B cell (primary cell): ENCODE measurements around the gene MDC1. TPM values are rescaled to one million over a fixed set of nuclear protein-coding genes. Genes with fewer than 3 reads are reported as not detected.
"Not testable (repeated sequence)": the region's sequence is repeated elsewhere in the genome, so short reads cannot be mapped to it uniquely, and the experiment has no call there.

ENCODE experiments used
- ATAC-seq: fragments of 200-7000 bp; cut with Tn5 transposase; one replicate; pipeline ENCODE4 v1.10.0; 2021; ENCODE audit warnings: low read depth, mild to moderate bottlenecking, moderate number of reproducible peaks, moderate library complexity
- CTCF ChIA-PET: fragments of 350-600 bp; sonication (Branson Sonifier 250); formaldehyde crosslinking; loops from one replicate; lab custom pipeline; 2021; ENCODE audit warnings: antibody characterized with exemption, inconsistent platforms; lab: Charles Lee
- POLR2A ChIA-PET: fragments of 350-600 bp; sonication (Branson Sonifier 250); formaldehyde crosslinking; loops from one replicate; lab custom pipeline; 2021; ENCODE audit warnings: antibody characterized with exemption; lab: Charles Lee
- DNase-seq: peaks from one replicate; pipeline ENCODE4 v3.0.0; 2013
- H2AFZ ChIP-seq: 2 replicates; pipeline ENCODE4 v1.6.1; 2012; ENCODE audit warnings: mild to moderate bottlenecking, low read depth, low read length; ENCODE audit not compliant: insufficient read depth, poor library complexity, severe bottlenecking
- H3K27ac ChIP-seq, 2 donors: 1 replicate in 1 of 2; 2 replicates in 1 of 2; pipeline ENCODE4 v1.5.1; 2012 to 2013; ENCODE audit warnings: low read length in 2 of 2, mild to moderate bottlenecking in 2 of 2, moderate library complexity in 1 of 2
- H3K27me3 ChIP-seq, 4 experiments: fragments of 200-600 bp in 1 of 4; sonication (generic) in 1 of 4; replicated peaks in 1 of 4; 1 replicate in 2 of 4; 2 replicates in 2 of 4; pipeline versions ENCODE4 v1.6.1 to v1.7.0; 2013 to 2016; ENCODE audit warnings: low read length in 3 of 4, mild to moderate bottlenecking in 2 of 4, mixed read lengths in 1 of 4, moderate library complexity in 1 of 4; ENCODE audit not compliant: insufficient read depth in 4 of 4, control insufficient read depth in 3 of 4; ENCODE audit errors: control extremely low read depth in 1 of 4
- H3K36me3 ChIP-seq, 2 experiments: replicated peaks in 1 of 2; 1 replicate in 1 of 2; 2 replicates in 1 of 2; pipeline versions ENCODE4 v1.6.1 to v1.7.1; 2013; ENCODE audit warnings: low read length in 1 of 2; ENCODE audit not compliant: insufficient read depth in 2 of 2, control insufficient read depth in 1 of 2; ENCODE audit errors: control extremely low read depth in 1 of 2, extremely low read depth in 1 of 2
- H3K4me1 ChIP-seq, 2 donors: fragments of 200-600 bp in 1 of 2; sonication (generic) in 1 of 2; 1 replicate in 1 of 2; 2 replicates in 1 of 2; pipeline versions ENCODE4 v1.5.1 to v1.6.1; 2013 to 2017; ENCODE audit warnings: low read length in 2 of 2; ENCODE audit not compliant: control insufficient read depth in 2 of 2, insufficient read depth in 2 of 2
- H3K4me2 ChIP-seq: replicated peaks from 2 replicates; pipeline ENCODE3; 2012; ENCODE audit warnings: mild to moderate bottlenecking, low read depth, low read length; ENCODE audit not compliant: poor library complexity, severe bottlenecking
- H3K4me3 ChIP-seq, 5 experiments: fragments of 200-600 bp in 1 of 5; sonication (generic) in 1 of 5; 1 replicate in 3 of 5; 2 replicates in 2 of 5; pipeline versions ENCODE4 v1.5.1 to v1.7.0; 2011 to 2016; ENCODE audit warnings: low read length in 4 of 5, mild to moderate bottlenecking in 4 of 5, low read depth in 2 of 5, control low read depth in 1 of 5, moderate library complexity in 1 of 5; ENCODE audit not compliant: insufficient read depth in 1 of 5; ENCODE audit errors: control extremely low read depth in 1 of 5, extremely low read depth in 1 of 5
- H3K79me2 ChIP-seq: fragments of 200-600 bp; sonication (generic); one replicate; pipeline ENCODE4 v1.6.0; 2016; ENCODE audit warnings: low read length; ENCODE audit not compliant: control insufficient read depth, insufficient read depth
- H3K9ac ChIP-seq: fragments of 200-600 bp; sonication (generic); 2 replicates; pipeline ENCODE4 v1.6.1; 2017; ENCODE audit warnings: mild to moderate bottlenecking, low read length, moderate library complexity
- H3K9me3 ChIP-seq, 3 donors: one replicate each; pipeline versions ENCODE4 v1.6.1 to v1.7.1; 2013; ENCODE audit warnings: low read length in 2 of 3; ENCODE audit not compliant: control insufficient read depth in 2 of 3, insufficient read depth in 1 of 3; ENCODE audit errors: control extremely low read depth in 1 of 3
- H4K20me1 ChIP-seq: 2 replicates; pipeline ENCODE4 v1.6.0; 2012; ENCODE audit warnings: mild to moderate bottlenecking, low read length; ENCODE audit not compliant: insufficient read depth, control insufficient read depth, poor library complexity, severe bottlenecking
- H3K27ac Mint-ChIP-seq: one replicate; pipeline ENCODE4 v1.8.0; 2021; ENCODE audit warnings: mixed read lengths
- H3K27me3 Mint-ChIP-seq: one replicate; pipeline ENCODE4 v1.8.0; 2021; ENCODE audit warnings: mixed read lengths
- H3K4me1 Mint-ChIP-seq: one replicate; pipeline ENCODE4 v1.8.0; 2021; ENCODE audit warnings: mixed read lengths
- H3K4me3 Mint-ChIP-seq: one replicate; pipeline ENCODE4 v1.8.0; 2021; ENCODE audit warnings: mixed read lengths
- H3K9me3 Mint-ChIP-seq: one replicate; pipeline ENCODE4 v1.8.0; 2022; ENCODE audit warnings: mixed read lengths; ENCODE audit not compliant: insufficient read depth
- CTCF ChIP-seq: fragments of 200-600 bp; IDR thresholded peaks from one replicate; pipeline ENCODE4 v1.8.0; 2022; ENCODE audit warnings: antibody characterized with exemption, mild to moderate bottlenecking
- EZH2 ChIP-seq: IDR thresholded peaks from 2 replicates; pipeline ENCODE4 v1.6.1; 2012; ENCODE audit warnings: borderline replicate concordance, low read depth, mild to moderate bottlenecking, moderate library complexity, low read length; ENCODE audit not compliant: insufficient read depth, poor library complexity, severe bottlenecking
- WGBS: methylation state at CpG from one replicate; pipeline ENCODE4 v1.1.5; 2013; ENCODE audit warnings: missing lambda C conversion rate; ENCODE audit not compliant: insufficient coverage; 5-methylcytosine and 5-hydroxymethylcytosine counted together
- intact Hi-C: fragments of 100-400 bp; cut with micrococcal nuclease; formaldehyde crosslinking; loops from one replicate; pipeline ENCODE4 v1.10.0; 2022
- polyA plus RNA-seq: library from polyadenylated mRNA; depleted of rRNA; stranded (reverse); fragments of >200 nt; gene quantifications from 2 replicates; pipeline ENCODE4 v1.2.3, GENCODE V29; 2012
- total RNA-seq, 2 donors: library from RNA; stranded (reverse); fragments of 120-200 nt in 1 of 2; gene quantifications; 1 replicate in 1 of 2; 2 replicates in 1 of 2; pipeline versions ENCODE4 v1.2.3 to v1.2.4, GENCODE V29; 2013 to 2022

The MDC1 gene
- total and polyA plus RNA-seq, 2 donors (not counting 1 experiment from before 2014, with no cell fraction given): 24.9 to 87.4 TPM

GRCh38 chr6:30664994-30665767, 51.9 kb downstream of the MDC1 start:
- ATAC-seq (no peak), DNase-seq (no peak)
- Histone ChIP-seq H3K9me3 (no peaks in the 10 kb centered on the region), H3K9ac (no peak overlapping the region), H3K4me3 (no peak overlapping the region), H3K4me1 (no peaks in the 10 kb centered on the region), H2AFZ (no peak overlapping the region), H3K79me2 (peaks cover 3% of the 10 kb centered on the region), H4K20me1 (no peaks in the 10 kb centered on the region), H3K36me3 (peaks cover 14 to 66% of the 10 kb centered on the region in 2 experiments), H3K27ac (no peak overlapping the region), H3K4me2 (no peak overlapping the region), H3K27me3 (no peaks in the 10 kb centered on the region)
- Mint-ChIP-seq H3K4me1 (peaks cover 2% of the 10 kb centered on the region), H3K9me3 (no peaks in the 10 kb centered on the region), H3K4me3 (no peak overlapping the region), H3K27ac (no peak overlapping the region), H3K27me3 (no peaks in the 10 kb centered on the region)
- 97% methylated on average over 28 of the region's 34 CpGs for WGBS
- TF ChIP-seq EZH2 (no peak), CTCF (no peak)
- ChIA-PET CTCF (interaction anchor here (0.6 to 0.8 kb wide), 2 partner anchors 87 to 181 kb away, joined by 3 read pairs; no protein-coding TSS in a partner anchor), POLR2A (no interaction called here)
- intact Hi-C loops: no loop called here

GRCh38 chr6:30657922-30658321, 59.2 kb downstream of the MDC1 start:
- H3K4me2 ChIP-seq, ATAC-seq, H3K4me1 Mint-ChIP-seq, H2AFZ ChIP-seq, H4K20me1 ChIP-seq, CTCF ChIA-PET, H3K79me2 ChIP-seq, H3K4me3 ChIP-seq, H3K9ac ChIP-seq, intact Hi-C loops, DNase-seq, H3K4me1 ChIP-seq, H3K27me3 Mint-ChIP-seq, POLR2A ChIA-PET, H3K27ac ChIP-seq, H3K27me3 ChIP-seq, H3K9me3 ChIP-seq, H3K27ac Mint-ChIP-seq, H3K4me3 Mint-ChIP-seq, H3K9me3 Mint-ChIP-seq: not testable (repeated sequence)
- H3K36me3 ChIP-seq: peaks cover 16 to 86% of the 10 kb centered on the region in 2 experiments
- WGBS: 94% methylated on average over 3 of the region's 5 CpGs
